ENCODE data around the gene PLAC8. TPM values are rescaled to one million over a fixed set of nuclear protein-coding genes. Genes with fewer than 3 reads are reported as not detected.
"Not testable (repeated sequence)": the region's sequence is repeated elsewhere in the genome, so short reads cannot be mapped to it uniquely, and the experiment has no call there.

PLAC8 gene
- total RNA-seq, 2 donors from 2014 or later, result 10.0 to 37.4 TPM

- not testable (repeated sequence) for DNase-seq (ENCODE audit: low spot score); H3K9me3 Mint-ChIP-seq; H3K27ac Mint-ChIP-seq; H3K27me3 Mint-ChIP-seq; H3K4me3 Mint-ChIP-seq
- H3K4me1 Mint-ChIP-seq (ENCODE audit: low read depth in 2 of 2), result peaks cover 21 to 24% of the 10 kb centered on the region in 2 donors
- peaks cover 26% of the 10 kb centered on the region for H3K36me3 Mint-ChIP-seq
- ATAC-seq, result peak in 1 of 2 donors; percentile 56
Observed at GRCh38 chr4:83074783-83075182, 39.7 kb downstream of the PLAC8 start.

GRCh38 chr4:83074086-83074704 is 40.3 kb downstream of the PLAC8 start:
- Mint-ChIP-seq H3K4me3 (peak overlapping the region; percentile 62), H3K36me3 (peaks cover 30% of the 10 kb centered on the region)

GRCh38 chr4:83071116-83071515 is 43.4 kb downstream of the PLAC8 start:
- Mint-ChIP-seq H3K9me3 (no peaks in the 10 kb centered on the region), H3K4me3 (no peak overlapping the region), H3K4me1 (ENCODE audit: low read depth in 2 of 2) (peaks cover 5 to 12% of the 10 kb centered on the region in 2 donors), H3K27me3 (no peaks in the 10 kb centered on the region), H3K36me3 (peaks cover 32% of the 10 kb centered on the region), H3K27ac (peak overlapping the region in 1 of 2 donors; percentile 26)
- ATAC-seq, result no peak
- no peak for DNase-seq (ENCODE audit: low spot score)

More at GRCh38 chr4:83074086-83074704, 40.3 kb downstream of the PLAC8 start:
- H3K9me3 Mint-ChIP-seq, result no peaks in the 10 kb centered on the region
- DNase-seq (ENCODE audit: low spot score) (peak; percentile 77), ATAC-seq (peak; percentile 91 to 95)
- peak overlapping the region in 1 of 2 donors; percentile 80 for H3K27ac Mint-ChIP-seq
- H3K27me3 Mint-ChIP-seq, result no peaks in the 10 kb centered on the region
- H3K4me1 Mint-ChIP-seq (ENCODE audit: low read depth in 2 of 2), result peaks cover 21 to 23% of the 10 kb centered on the region in 2 donors

- no peaks in the 10 kb centered on the region for H3K27me3 Mint-ChIP-seq
- H3K9me3 Mint-ChIP-seq, result no peaks in the 10 kb centered on the region
- ATAC-seq (no peak), DNase-seq (ENCODE audit: low spot score) (no peak)
- H3K4me3 Mint-ChIP-seq, result no peak overlapping the region
- no peak overlapping the region for H3K27ac Mint-ChIP-seq
- H3K36me3 Mint-ChIP-seq, result peaks cover 36% of the 10 kb centered on the region
- H3K4me1 Mint-ChIP-seq (ENCODE audit: low read depth in 2 of 2), result peaks cover 0 to 4% of the 10 kb centered on the region in 2 donors
Observed at GRCh38 chr4:83067058-83067639, 47.4 kb downstream of the PLAC8 start.

GRCh38 chr4:83065266-83065665 is 49.3 kb downstream of the PLAC8 start:
- ATAC-seq (no peak), DNase-seq (ENCODE audit: low spot score) (no peak)
- peaks cover 34% of the 10 kb centered on the region for H3K36me3 Mint-ChIP-seq
- no peak overlapping the region for H3K27ac Mint-ChIP-seq
- no peaks in the 10 kb centered on the region for H3K9me3 Mint-ChIP-seq
- H3K27me3 Mint-ChIP-seq, result no peaks in the 10 kb centered on the region
- H3K4me1 Mint-ChIP-seq (ENCODE audit: low read depth in 2 of 2), result peaks cover 0 to 4% of the 10 kb centered on the region in 2 donors
- no peak overlapping the region for H3K4me3 Mint-ChIP-seq

GRCh38 chr4:83062739-83063138 is 51.8 kb downstream of the PLAC8 start:
- Mint-ChIP-seq H3K4me1 (ENCODE audit: low read depth in 2 of 2) (no peaks in the 10 kb centered on the region), H3K4me3 (no peak overlapping the region), H3K9me3 (no peaks in the 10 kb centered on the region), H3K36me3 (peaks cover 23% of the 10 kb centered on the region), H3K27me3 (no peaks in the 10 kb centered on the region), H3K27ac (no peak overlapping the region)
- ATAC-seq (no peak), DNase-seq (ENCODE audit: low spot score) (no peak)

- Mint-ChIP-seq H3K36me3 (peaks cover 17% of the 10 kb centered on the region), H3K27me3 (no peaks in the 10 kb centered on the region), H3K9me3 (no peaks in the 10 kb centered on the region), H3K27ac (no peak overlapping the region), H3K4me3 (no peak overlapping the region), H3K4me1 (ENCODE audit: low read depth in 2 of 2) (no peaks in the 10 kb centered on the region)
- no peak for ATAC-seq
- no peak for DNase-seq (ENCODE audit: low spot score)
Observed at GRCh38 chr4:83054928-83055327, 59.6 kb downstream of the PLAC8 start.

- H3K4me3 Mint-ChIP-seq; H3K27me3 Mint-ChIP-seq; ATAC-seq; H3K4me1 Mint-ChIP-seq (ENCODE audit: low read depth in 2 of 2); H3K9me3 Mint-ChIP-seq; DNase-seq (ENCODE audit: low spot score); H3K27ac Mint-ChIP-seq: not testable (repeated sequence)
- H3K36me3 Mint-ChIP-seq, result peaks cover 15% of the 10 kb centered on the region
Observed at GRCh38 chr4:83048781-83049180, 65.7 kb downstream of the PLAC8 start.

GRCh38 chr4:83046693-83047473 is 67.6 kb downstream of the PLAC8 start:
- Mint-ChIP-seq H3K27ac (no peak overlapping the region), H3K4me3 (no peak overlapping the region), H3K9me3 (no peaks in the 10 kb centered on the region), H3K27me3 (no peaks in the 10 kb centered on the region), H3K4me1 (ENCODE audit: low read depth in 2 of 2) (peaks cover 0 to 5% of the 10 kb centered on the region in 2 donors), H3K36me3 (peaks cover 6% of the 10 kb centered on the region)
- no peak for DNase-seq (ENCODE audit: low spot score)
- ATAC-seq, result no peak

GRCh38 chr4:83043801-83044407 is 70.6 kb downstream of the PLAC8 start:
- Mint-ChIP-seq H3K9me3 (no peaks in the 10 kb centered on the region), H3K36me3 (no peaks in the 10 kb centered on the region), H3K4me1 (ENCODE audit: low read depth in 2 of 2) (peaks cover 11 to 17% of the 10 kb centered on the region in 2 donors), H3K27ac (no peak overlapping the region), H3K4me3 (no peak overlapping the region), H3K27me3 (no peaks in the 10 kb centered on the region)
- DNase-seq (ENCODE audit: low spot score), result no peak
- ATAC-seq, result no peak

- H3K27me3 Mint-ChIP-seq; H3K9me3 Mint-ChIP-seq; H3K4me3 Mint-ChIP-seq; ATAC-seq; H3K36me3 Mint-ChIP-seq; DNase-seq (ENCODE audit: low spot score): not testable (repeated sequence)
- Mint-ChIP-seq H3K4me1 (ENCODE audit: low read depth in 2 of 2) (peaks cover 11 to 18% of the 10 kb centered on the region in 2 donors), H3K27ac (peak overlapping the region in 1 of 2 donors; percentile 53)
Observed at GRCh38 chr4:83043157-83043556, 71.4 kb downstream of the PLAC8 start.

- no peak for DNase-seq (ENCODE audit: low spot score)
Observed at GRCh38 chr4:83040269-83040668, 74.3 kb downstream of the PLAC8 start.

More at GRCh38 chr4:83040269-83040668, 74.3 kb downstream of the PLAC8 start:
- Mint-ChIP-seq H3K9me3 (no peaks in the 10 kb centered on the region), H3K4me1 (ENCODE audit: low read depth in 2 of 2) (peaks cover 29 to 30% of the 10 kb centered on the region in 2 donors), H3K4me3 (no peak overlapping the region), H3K36me3 (peaks cover under 1% of the 10 kb centered on the region), H3K27ac (peak overlapping the region in 1 of 2 donors; percentile 6), H3K27me3 (no peaks in the 10 kb centered on the region)
- ATAC-seq, result no peak
